Endodermal cell (in vitro differentiated cells): ENCODE measurements around the gene GTF3C2. TPM values are rescaled to one million over a fixed set of nuclear protein-coding genes. Genes with fewer than 3 reads are reported as not detected.
"Not testable (repeated sequence)": the region's sequence is repeated elsewhere in the genome, so short reads cannot be mapped to it uniquely, and the experiment has no call there.

ENCODE experiments used
- DNase-seq: peaks from one replicate; pipeline ENCODE4 v3.0.0-alpha.2; 2017
- H3K27ac ChIP-seq: 2 replicates; pipeline ENCODE4 v1.5.1; 2013; ENCODE audit warnings: mild to moderate bottlenecking, low read depth, low read length, moderate library complexity
- H3K27me3 ChIP-seq: 2 replicates; pipeline ENCODE4 v1.6.1; 2013; ENCODE audit warnings: mild to moderate bottlenecking, low read length, moderate library complexity; ENCODE audit not compliant: insufficient read depth, control insufficient read depth, poor library complexity, severe bottlenecking
- H3K36me3 ChIP-seq: 2 replicates; pipeline ENCODE4 v1.7.0; 2013; ENCODE audit warnings: mild to moderate bottlenecking, low read length, moderate library complexity; ENCODE audit not compliant: control insufficient read depth, insufficient read depth
- H3K4me1 ChIP-seq: one replicate; pipeline ENCODE4 v1.7.0; 2013; ENCODE audit warnings: low read length; ENCODE audit not compliant: control insufficient read depth, insufficient read depth
- H3K4me3 ChIP-seq: 2 replicates; pipeline ENCODE4 v1.5.1; 2013; ENCODE audit warnings: mild to moderate bottlenecking, low read length, moderate library complexity
- H3K9ac ChIP-seq: 2 replicates; pipeline ENCODE4 v1.6.1; 2013; ENCODE audit warnings: mild to moderate bottlenecking, low read length, moderate library complexity; ENCODE audit not compliant: poor library complexity, severe bottlenecking; ENCODE audit errors: extremely low read depth
- H3K9me3 ChIP-seq: 2 replicates; pipeline ENCODE4 v1.6.1; 2013; ENCODE audit warnings: mild to moderate bottlenecking, low read length, moderate library complexity; ENCODE audit not compliant: control insufficient read depth
- H3K27ac Mint-ChIP-seq: 2 replicates; pipeline ENCODE4 v1.8.0; 2020; ENCODE audit warnings: mixed read lengths
- H3K27me3 Mint-ChIP-seq: 2 replicates; pipeline ENCODE4 v1.8.0; 2021; ENCODE audit warnings: mild to moderate bottlenecking, mixed read lengths; ENCODE audit not compliant: insufficient read depth
- H3K36me3 Mint-ChIP-seq: 2 replicates; pipeline ENCODE4 v1.8.0; 2020; ENCODE audit warnings: low read depth, mixed read lengths
- H3K4me1 Mint-ChIP-seq: 2 replicates; pipeline ENCODE4 v1.8.0; 2020; ENCODE audit warnings: mixed read lengths
- H3K4me3 Mint-ChIP-seq: 2 replicates; pipeline ENCODE4 v1.8.0; 2020; ENCODE audit warnings: mild to moderate bottlenecking, moderate library complexity, mixed read lengths
- H3K9me3 Mint-ChIP-seq: 2 replicates; pipeline ENCODE4 v1.8.0; 2020; ENCODE audit warnings: mild to moderate bottlenecking, mixed read lengths
- CTCF ChIP-seq: fragments of 200-600 bp; sonication (generic); conservative IDR thresholded peaks from 2 replicates; pipeline ENCODE4 v1.5.0; 2021; ENCODE audit warnings: antibody characterized with exemption, mild to moderate bottlenecking
- WGBS, 2 experiments: methylation state at CpG; one replicate each; pipeline versions ENCODE4 v1.1.5 to v1.1.7; 2013; ENCODE audit warnings: missing lambda C conversion rate in 2 of 2, mixed read lengths in 1 of 2; ENCODE audit not compliant: insufficient coverage in 1 of 2, insufficient read length in 1 of 2; 5-methylcytosine and 5-hydroxymethylcytosine counted together
- total RNA-seq, 2 donors: library from RNA; stranded (reverse); fragmentation: NEBNext Ultra II Directional in 1 of 2; extraction: Animal tissue kit (Norgen Biotek cat#: 25700) in 1 of 2; gene quantifications; 2 replicates in 1 of 2; 3 replicates in 1 of 2; pipeline ENCODE4 v1.2.1, GENCODE V29; 2021

The GTF3C2 gene
- total RNA-seq, 2 donors from 2014 or later: 105 to 120 TPM

DNA sequence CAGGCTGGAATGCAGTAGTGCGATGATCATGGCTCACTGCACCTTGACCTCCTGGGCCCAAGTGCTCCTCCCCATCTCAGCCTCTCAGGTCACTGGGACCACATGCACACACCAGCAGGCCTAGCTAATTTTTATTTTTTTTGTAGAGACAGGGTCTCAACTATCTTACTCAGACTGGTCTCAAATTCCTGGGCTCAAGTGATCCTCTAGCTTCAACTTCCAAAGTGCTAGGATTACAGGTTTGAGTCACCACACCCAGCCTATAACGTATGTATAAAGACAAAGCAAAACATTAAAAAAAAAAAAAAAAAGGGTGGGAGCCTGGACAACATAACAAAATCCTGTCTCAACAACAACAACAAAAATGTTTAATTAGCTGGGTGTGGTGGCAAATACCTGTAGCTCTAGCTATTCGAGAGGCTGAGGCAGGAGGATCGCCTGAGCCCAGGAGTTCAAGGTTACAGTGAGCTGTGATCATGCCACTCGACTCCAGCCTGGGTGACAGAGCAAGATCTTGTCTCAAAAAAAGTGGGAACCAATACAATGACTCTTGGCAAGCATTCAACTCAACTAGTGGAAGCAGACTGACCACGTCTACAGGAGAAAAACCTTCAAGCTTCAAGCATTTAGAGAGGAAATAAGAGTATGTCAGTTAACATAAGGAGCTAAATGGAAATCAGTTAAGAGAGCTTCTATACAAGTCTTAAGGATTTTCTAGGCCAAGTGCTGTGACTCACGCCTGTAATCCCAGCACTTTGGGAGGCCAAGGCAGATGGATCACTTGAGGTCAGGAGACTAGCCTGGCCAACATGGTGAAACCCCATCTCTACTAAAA, 2.6 kb downstream of the GTF3C2 start:
- Histone ChIP-seq H3K36me3 (no peaks in the 10 kb centered on the region), H3K4me1 (no peaks in the 10 kb centered on the region), H3K4me3 (no peak overlapping the region), H3K9ac (no peak overlapping the region), H3K27ac (no peak overlapping the region), H3K27me3 (no peaks in the 10 kb centered on the region), H3K9me3 (peaks cover 11% of the 10 kb centered on the region)
- DNase-seq: no peak
- peak overlapping the region; percentile 25 for H3K27ac Mint-ChIP-seq
- H3K27me3 Mint-ChIP-seq: no peaks in the 10 kb centered on the region
- H3K4me1 Mint-ChIP-seq: peaks cover 20% of the 10 kb centered on the region
- peak overlapping the region; percentile 94 for H3K4me3 Mint-ChIP-seq
- H3K36me3 Mint-ChIP-seq: peaks cover 26% of the 10 kb centered on the region
- no peak for TF ChIP-seq CTCF
- peaks cover 13% of the 10 kb centered on the region for H3K9me3 Mint-ChIP-seq
- 94% methylated on average over 6 to 7 of the region's 7 CpGs for WGBS, 2 experiments

DNA sequence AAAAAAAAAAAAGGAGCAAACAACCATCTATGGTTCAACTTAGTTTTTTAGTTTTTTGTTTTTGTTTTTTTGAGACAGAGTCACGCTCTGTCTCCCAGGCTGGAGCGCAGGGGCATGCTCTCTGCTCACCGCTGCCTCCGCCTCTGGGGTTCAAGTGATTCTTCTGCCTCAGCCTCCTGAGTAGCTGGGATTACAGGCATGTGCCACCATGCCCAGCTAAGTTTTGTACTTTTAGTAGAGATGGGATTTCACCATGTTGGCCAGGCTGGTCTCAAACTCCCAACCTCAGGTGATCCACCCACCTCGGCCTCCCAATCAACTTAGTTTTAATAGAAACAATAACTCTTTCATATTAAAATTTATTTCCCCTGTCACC, 3.2 kb downstream of the GTF3C2 start:
- H3K9me3 ChIP-seq, H3K9ac ChIP-seq, H3K27me3 ChIP-seq, H3K27me3 Mint-ChIP-seq, DNase-seq, H3K4me3 ChIP-seq, H3K4me1 ChIP-seq, H3K36me3 ChIP-seq, H3K27ac ChIP-seq, H3K9me3 Mint-ChIP-seq: not testable (repeated sequence)
- H3K27ac Mint-ChIP-seq: peak overlapping the region; percentile 25
- H3K36me3 Mint-ChIP-seq: peaks cover 22% of the 10 kb centered on the region
- WGBS, 2 experiments: 96 to 100% methylated on average over 2 to 5 of the region's 5 CpGs
- H3K4me3 Mint-ChIP-seq: peak overlapping the region; percentile 94
- peaks cover 20% of the 10 kb centered on the region for H3K4me1 Mint-ChIP-seq

DNA sequence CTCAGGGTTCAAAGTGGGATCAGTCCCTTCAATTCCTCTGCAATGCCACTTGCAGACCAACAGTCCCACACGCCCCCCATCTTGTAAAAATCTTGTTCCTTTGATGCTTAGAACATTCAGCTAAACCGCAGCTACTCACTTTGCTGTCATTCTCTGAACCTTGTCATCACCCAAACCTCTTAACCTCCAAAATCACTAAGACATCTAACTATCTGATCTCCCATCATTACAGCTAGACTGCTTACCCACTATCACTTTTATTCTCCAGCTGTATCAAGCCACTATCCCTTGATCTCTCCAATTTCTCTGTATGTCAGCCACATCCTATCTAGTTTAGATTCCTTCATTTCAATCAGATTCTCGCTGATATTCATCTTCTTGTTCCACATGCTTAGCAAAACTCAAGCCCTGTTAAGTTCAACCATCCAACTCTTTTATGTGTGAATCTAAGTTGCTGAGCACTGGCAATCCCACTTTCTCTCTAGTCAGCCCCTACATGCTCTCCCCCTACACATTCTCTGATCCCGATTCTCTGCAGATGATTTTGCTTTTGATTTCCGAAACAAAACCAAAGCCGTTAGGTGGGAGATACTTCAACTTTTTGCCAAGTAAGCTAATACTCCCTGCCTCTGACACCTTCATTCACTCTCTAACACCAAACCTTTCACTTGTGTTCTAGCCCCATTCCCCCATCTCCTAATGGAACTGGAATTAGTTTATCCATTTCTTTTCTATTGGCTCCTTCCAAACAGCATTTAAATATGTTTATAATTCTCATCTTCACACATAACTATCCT, 4.6 kb downstream of the GTF3C2 start:
- H3K4me3 Mint-ChIP-seq: no peak overlapping the region
- no peak for TF ChIP-seq CTCF
- Histone ChIP-seq H3K9me3 (no peaks in the 10 kb centered on the region), H3K27ac (no peak overlapping the region), H3K4me1 (no peaks in the 10 kb centered on the region), H3K9ac (no peak overlapping the region), H3K36me3 (no peaks in the 10 kb centered on the region), H3K4me3 (no peak overlapping the region), H3K27me3 (no peaks in the 10 kb centered on the region)
- H3K4me1 Mint-ChIP-seq: peaks cover 17% of the 10 kb centered on the region
- DNase-seq: no peak
- no peak overlapping the region for H3K27ac Mint-ChIP-seq
- H3K27me3 Mint-ChIP-seq: no peaks in the 10 kb centered on the region
- H3K36me3 Mint-ChIP-seq: peaks cover 18% of the 10 kb centered on the region
- 93 to 94% methylated on average over 6 of the region's 6 CpGs for WGBS, 2 experiments
- H3K9me3 Mint-ChIP-seq: peaks cover under 1% of the 10 kb centered on the region
